Measurements from ENCODE around the gene ZBTB16.

Gene ZBTB16

GRCh38 chr11:114199051-114199450 is 139.5 kb downstream of the ZBTB16 start:
- no peak overlapping the region for H3K27ac ChIP-seq
- no peak overlapping the region for H3K4me3 ChIP-seq (ENCODE audit: low read depth, low read length)
- H3K36me3 ChIP-seq: no peaks in the 10 kb centered on the region
- no peaks in the 10 kb centered on the region for H3K27me3 ChIP-seq (ENCODE audit: insufficient read depth, low read depth, severe bottlenecking)
- H3K9me3 ChIP-seq (ENCODE audit: severe bottlenecking): no peaks in the 10 kb centered on the region
- DNase-seq: no peak
- TF ChIP-seq CTCF (IDR thresholded peaks at IDR 0.05; ENCODE audit: low read depth, low read length): no peak

GRCh38 chr11:114200351-114201133 is 141.0 kb downstream of the ZBTB16 start:
- no peak for DNase-seq
- no peak overlapping the region for H3K27ac ChIP-seq
- H3K36me3 ChIP-seq: no peaks in the 10 kb centered on the region
- no peaks in the 10 kb centered on the region for H3K9me3 ChIP-seq (ENCODE audit: severe bottlenecking)
- H3K27me3 ChIP-seq (ENCODE audit: insufficient read depth, low read depth, severe bottlenecking): no peaks in the 10 kb centered on the region
- no peak overlapping the region for H3K4me3 ChIP-seq (ENCODE audit: low read depth, low read length)
- no peak for TF ChIP-seq CTCF (IDR thresholded peaks at IDR 0.05; ENCODE audit: low read depth, low read length)

- H3K36me3 ChIP-seq: no peaks in the 10 kb centered on the region
- no peaks in the 10 kb centered on the region for H3K9me3 ChIP-seq (ENCODE audit: severe bottlenecking)
- no peaks in the 10 kb centered on the region for H3K27me3 ChIP-seq (ENCODE audit: insufficient read depth, low read depth, severe bottlenecking)
- DNase-seq: no peak
- H3K27ac ChIP-seq: no peak overlapping the region
- H3K4me3 ChIP-seq (ENCODE audit: low read depth, low read length): no peak overlapping the region
- no peak for TF ChIP-seq CTCF (IDR thresholded peaks at IDR 0.05; ENCODE audit: low read depth, low read length)
Observed at GRCh38 chr11:114201219-114201618, 141.7 kb downstream of the ZBTB16 start.

GRCh38 chr11:114202011-114202609 is 142.6 kb downstream of the ZBTB16 start:
- TF ChIP-seq CTCF (IDR thresholded peaks at IDR 0.05; ENCODE audit: low read depth, low read length): no peak
- H3K9me3 ChIP-seq (ENCODE audit: severe bottlenecking): no peaks in the 10 kb centered on the region
- no peak for DNase-seq
- H3K36me3 ChIP-seq: no peaks in the 10 kb centered on the region
- no peaks in the 10 kb centered on the region for H3K27me3 ChIP-seq (ENCODE audit: insufficient read depth, low read depth, severe bottlenecking)
- no peak overlapping the region for H3K27ac ChIP-seq
- no peak overlapping the region for H3K4me3 ChIP-seq (ENCODE audit: low read depth, low read length)

- no peak for DNase-seq
- Histone ChIP-seq H3K27ac (no peak overlapping the region), H3K4me3 (ENCODE audit: low read depth, low read length) (no peak overlapping the region), H3K27me3 (ENCODE audit: insufficient read depth, low read depth, severe bottlenecking) (no peaks in the 10 kb centered on the region), H3K9me3 (ENCODE audit: severe bottlenecking) (no peaks in the 10 kb centered on the region), H3K36me3 (no peaks in the 10 kb centered on the region)
- no peak for TF ChIP-seq CTCF (IDR thresholded peaks at IDR 0.05; ENCODE audit: low read depth, low read length)
Observed at GRCh38 chr11:114207096-114207495, 147.6 kb downstream of the ZBTB16 start.

Measured in WERI-Rb-1 (cell line).